GM11168 (cell line): ENCODE results near the gene SRGAP3.

Source experiments
- in situ Hi-C: fragments of 300-500 bp; cut with MboI; formaldehyde crosslinking; loops from one replicate; pipeline ENCODE4 v1.12.0; 2022; ENCODE audit warnings: low sequenced_read_pairs; ENCODE audit not compliant: unreplicated experiment

The SRGAP3 gene

DNA sequence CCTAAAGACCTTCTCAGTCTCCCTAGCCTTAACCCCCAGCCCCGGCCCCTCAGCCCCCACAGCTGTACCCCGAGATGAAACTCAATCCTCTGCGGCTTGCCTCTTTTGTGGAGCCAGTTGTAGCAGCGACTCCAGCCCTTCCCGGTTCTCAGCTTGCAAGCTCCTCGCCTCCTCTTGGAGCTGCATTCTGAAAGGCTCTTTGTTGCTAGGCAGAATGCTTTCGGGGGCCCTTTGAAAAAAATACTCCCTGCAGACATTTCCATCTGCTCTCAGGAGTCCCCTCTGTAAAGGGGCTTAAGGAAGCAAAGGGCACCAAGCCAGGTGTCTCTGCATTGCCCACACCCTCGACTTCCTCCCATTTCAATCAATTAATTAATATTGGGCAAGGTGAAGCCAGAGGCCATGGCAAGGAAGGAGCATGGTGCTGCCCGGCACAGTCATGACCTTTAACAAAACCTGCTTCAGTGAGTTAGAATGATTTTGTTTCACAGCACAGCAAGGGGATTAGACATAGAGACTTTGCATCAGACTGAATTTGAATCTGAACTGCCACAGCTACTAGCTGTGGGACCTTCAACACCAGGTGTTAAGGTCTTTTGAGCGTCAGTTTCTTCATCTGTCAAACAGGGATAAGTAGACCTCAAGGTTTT, 65.5 kb downstream of the SRGAP3 start:
- in situ Hi-C loops = no loop called here

DNA sequence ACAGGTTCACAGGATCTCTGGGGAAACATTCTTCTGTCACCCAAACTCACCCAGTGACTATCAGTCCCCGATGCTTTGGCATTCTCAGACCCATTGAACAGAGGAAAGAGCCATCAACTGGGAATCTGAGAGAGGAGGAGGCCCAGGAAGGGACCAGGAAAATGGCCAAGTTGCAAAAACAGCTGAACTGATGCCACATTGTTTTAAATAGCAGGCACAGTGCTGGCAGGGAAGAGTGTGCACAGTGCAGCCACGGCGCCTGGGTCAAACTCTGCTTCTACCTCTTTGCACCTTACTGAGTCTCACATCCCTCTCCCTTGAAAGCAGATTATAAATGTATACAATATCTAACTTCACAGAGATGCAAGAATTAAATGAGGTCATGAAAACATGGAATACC, 66.4 kb downstream of the SRGAP3 start:
- in situ Hi-C loops = no loop called here

DNA sequence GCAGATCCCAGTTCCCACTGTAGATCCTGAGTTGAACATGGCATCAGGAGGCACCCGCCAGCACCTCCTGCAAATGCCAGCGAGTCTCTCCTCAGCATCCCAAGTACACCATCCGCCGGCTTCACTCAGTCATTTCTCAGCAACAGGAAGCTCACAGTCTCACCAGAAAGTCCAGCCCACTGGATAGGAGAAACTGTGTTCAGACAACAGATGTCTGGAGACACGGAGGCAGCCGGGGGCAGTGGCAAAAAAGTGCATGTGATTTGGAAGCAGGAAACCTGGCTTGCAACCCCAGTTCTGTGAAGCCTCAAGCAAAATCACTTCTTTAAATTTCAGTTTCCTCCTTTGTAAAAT, 68.7 kb downstream of the SRGAP3 start:
- in situ Hi-C loops = no loop called here

DNA sequence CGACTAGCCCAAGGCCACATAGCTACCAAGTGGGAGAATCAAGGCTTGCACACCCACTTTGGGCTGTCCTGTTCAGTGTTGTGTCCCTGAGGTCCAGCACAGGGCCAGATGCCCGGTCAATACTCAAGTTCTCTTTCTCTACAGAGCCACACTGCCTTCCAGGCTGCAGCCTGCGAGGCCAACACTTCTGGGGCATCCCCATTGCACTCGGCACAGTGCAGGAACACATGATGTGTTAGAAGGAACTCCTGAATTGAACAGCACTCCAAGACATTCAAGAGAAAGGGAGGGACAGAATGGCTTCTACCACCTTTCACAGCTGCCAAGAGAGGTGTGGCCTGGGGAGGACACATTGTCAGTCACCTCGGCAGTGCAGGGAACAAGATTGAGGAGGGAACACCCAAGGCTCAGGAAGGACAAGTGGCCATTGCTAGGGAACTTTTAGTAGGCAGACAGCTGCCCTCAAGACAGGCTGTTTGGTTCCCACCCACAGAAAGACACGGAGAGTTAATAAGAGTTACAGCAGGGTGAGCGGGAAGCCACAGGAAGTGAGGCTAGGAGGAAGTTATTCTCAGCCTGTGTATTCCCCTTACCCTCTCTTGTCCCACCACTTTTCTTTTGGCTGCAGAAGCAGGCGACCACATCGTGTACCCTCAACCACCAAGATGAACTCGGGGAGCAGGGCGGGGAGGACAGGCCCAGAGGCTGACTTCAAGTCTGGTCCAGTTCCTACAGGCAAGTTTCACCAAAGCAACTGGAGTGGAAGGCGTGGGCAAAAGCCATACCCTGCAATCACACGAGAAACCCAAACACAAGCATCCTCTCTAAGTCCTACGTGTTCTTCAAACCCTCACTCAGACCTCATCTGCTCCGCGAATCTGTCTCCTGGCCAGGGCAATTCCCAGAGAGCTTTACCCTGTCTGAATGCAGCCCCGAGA, 69.4 kb downstream of the SRGAP3 start:
- in situ Hi-C loops = no loop called here

DNA sequence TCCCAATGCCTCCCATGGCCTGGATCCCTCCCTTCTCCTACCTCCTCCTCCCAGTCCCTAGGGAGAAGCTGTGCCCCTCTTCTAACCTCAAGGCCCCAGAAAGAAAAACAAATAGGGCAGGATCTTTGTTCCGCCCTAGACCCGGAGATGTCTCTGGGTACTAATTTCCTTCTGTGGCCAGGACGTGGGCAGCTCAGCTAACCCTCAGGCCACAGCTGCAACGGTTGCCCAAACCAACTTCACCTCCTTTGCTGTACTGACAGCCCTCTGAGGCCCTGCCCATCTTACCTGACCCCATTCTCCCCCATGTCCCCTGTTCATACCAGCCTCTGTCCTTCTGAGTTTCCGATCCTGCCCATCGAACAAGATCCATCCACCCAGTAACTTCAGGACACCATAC, 70.7 kb downstream of the SRGAP3 start:
- in situ Hi-C loops = no loop called here

DNA sequence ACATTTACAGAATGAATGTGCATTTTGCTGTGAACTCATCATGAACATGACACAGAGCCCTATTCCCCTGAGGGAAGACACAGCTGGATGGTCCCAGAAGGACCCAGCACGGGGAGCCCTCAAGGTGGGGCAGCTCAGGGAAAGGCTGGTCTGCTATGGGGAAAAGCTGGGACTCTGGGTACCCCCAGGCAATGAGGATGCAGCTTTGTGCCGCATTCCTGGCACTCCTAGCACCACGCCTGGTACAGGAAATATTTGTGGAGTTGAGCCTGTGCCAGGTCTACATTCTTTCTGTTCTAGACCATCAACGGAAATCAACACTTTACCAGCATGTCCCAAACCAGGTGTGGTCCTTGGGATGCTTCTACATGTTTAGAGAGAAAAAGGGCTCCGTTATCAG, 74.0 kb downstream of the SRGAP3 start:
- in situ Hi-C loops = no loop called here

DNA sequence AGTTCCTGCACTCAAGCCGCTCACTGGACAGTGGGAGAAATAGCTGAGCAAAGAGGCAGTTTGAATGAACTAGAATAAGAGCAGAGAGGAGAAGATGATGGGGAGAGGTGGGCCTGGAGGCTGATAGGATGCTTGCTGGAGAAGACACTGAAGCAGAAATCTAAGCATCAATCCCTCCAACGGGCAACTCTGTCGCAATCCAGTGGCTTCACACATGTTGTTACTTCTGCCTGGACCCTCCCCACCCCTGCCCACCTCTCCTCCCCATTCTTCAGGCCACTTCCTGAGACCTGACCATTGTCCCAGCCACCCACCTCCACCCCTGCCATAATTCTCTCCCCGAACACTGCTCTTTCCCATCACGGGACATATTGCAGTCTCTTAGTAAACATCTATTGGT, 76.0 kb downstream of the SRGAP3 start:
- in situ Hi-C loops = no loop called here

DNA sequence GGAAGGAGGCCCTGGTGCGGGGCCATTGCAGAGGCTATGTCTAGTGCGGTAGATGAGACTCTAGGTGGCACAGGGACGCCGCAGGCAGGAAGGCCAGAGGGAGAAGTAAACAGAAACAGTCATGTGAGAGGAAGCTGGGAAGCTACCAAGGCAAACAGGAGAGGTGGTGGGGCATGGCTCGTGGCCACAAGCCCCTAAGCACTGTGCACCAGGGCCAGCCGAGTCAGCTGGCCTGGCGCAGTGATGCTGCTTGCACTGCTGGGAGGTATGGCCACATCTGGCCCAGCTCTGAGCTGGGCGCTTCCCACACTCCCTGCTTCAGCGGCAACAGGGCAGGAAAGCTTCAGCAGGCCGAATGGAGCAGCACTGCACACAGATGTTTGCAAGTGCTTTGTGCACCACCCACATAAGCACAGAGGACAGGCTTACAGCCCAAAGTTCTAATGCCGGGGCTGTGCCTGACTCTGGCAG, 76.6 kb downstream of the SRGAP3 start:
- in situ Hi-C loops = no loop called here

DNA sequence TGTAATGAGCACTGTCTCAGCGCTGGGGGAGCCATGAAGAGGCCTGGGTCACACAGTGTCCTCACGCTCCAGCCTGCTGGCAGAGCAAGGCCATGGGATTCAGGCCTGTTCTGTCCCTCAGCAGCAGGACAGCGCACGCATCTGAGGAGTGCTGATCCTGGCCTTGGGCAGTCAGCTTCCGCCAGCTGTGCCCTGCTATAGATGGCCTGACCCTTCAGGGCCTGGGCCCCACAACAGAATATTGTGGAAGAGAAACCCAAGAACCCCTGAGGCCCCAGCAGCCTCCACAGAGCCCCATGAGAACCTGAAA, 78.6 kb downstream of the SRGAP3 start:
- in situ Hi-C loops = no loop called here

DNA sequence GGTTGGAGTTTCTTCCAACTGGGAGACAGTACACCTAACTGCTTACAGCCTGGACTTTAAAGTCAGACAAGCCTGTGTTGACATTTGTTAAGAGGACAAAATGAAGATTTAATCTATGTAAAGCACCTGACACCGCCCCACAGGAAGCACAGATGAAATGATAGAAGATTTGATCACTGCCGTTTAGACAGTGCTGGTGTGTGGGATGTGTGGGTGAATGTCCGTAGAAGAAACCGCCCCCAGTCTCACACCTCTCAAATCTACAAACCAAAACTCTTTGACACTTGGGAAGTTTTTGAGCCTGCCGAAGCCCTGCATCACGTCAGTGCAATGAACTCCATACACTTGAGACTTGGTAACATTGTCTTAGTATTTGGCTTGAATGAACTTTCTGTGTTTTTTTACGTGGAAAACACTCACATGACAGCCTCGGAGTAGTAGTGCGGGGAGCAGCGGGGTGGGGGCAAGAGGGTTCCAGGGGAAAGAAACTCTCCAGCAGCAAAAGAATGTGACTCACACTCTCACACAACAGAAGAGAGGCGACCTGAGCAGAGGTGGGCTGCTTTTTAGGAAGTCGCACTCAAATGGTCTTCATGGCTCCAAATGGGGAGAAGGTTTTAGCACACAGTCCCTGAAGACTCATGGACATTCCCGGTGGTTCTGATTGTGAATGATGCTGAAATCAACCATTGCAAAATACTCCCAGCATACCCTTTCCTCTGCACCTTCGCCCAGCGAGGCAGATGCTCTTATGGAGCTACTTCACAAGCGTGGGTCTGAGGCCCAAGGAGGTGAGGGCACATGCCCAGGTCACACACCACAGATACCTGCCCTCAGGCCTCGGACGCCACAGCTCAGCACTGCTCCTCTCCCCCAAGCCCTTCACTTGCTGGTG, 79.2 kb downstream of the SRGAP3 start:
- in situ Hi-C loops = no loop called here

DNA sequence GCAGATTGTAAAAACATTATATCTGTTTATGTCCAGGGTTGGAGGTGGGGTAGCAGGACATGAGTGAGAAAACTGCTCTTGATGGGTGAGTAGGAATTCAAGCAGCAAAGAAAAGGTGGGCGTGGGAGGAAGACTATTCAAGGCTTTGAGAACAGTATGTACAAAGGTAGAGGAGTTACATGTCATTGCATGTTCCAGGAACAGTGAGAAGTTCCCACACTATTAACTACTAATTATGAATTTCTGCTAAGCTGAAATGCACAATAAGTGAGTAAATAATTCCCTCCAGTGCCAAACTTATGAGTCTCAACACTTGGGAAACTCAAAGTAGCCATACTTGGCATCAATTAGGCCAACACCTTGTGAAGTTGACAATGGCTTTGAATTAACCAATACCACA, 80.1 kb downstream of the SRGAP3 start:
- in situ Hi-C loops = no loop called here

DNA sequence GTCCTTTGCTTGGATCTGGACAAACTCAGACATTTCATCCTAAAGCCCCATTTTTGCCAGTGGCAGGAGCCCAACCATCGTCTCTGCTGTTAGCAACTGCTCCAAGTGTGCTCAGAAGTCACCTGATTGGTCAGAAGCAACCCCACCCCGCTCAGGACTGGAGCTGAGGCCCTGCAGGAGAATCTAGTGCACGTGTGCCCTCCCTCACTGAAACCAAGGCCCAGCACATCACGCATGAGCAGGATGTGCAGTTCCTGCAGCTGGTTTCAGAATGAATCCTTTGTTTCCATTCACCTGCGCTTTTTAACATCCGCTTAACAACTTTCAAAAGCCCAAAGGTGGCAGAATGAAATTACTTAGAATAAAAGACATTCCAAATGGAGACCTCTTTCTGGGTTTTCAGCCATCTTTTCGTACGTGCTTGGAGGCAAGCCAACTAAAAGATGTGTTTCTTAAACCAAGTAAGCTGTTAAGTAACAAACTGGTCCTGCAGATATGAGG, 81.2 kb downstream of the SRGAP3 start:
- in situ Hi-C loops = no loop called here

DNA sequence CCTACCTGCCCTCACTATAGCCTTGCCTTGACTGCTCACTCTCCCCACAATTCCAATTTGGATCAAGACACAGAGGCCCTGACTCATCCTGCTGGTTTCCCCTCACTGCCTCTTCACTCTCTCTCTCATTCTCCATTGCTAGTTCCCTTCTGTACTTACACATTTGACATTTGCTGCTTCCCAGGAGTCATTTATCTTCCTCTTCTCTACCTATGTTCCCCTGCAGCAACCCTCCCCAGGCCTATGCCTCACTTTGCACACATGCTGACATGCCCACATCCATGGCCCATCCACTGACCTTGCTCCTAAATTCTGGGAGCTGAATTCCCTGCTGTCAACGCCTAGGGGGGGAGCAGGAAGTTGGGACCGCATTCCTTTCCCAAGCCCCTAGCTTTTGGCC, 82.2 kb downstream of the SRGAP3 start:
- in situ Hi-C loops = no loop called here

DNA sequence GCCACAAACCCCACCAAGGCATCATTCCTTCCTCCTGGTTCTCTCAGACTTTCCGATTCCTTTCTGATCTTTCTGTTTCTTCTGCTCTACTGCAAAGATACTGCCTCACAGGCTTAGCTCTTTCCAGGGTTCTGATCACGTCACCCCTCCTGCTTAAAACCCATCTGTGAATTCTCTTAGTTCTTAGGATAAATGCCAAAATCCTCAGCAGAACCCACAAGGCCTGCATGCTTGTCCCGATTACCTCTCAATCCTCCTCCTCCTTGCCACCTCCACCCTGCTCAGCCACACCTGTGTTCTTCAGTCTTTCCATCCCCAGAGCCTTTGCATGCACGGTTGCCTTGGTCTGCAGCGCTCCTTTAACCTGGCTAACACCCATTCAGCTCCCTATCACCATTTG, 84.0 kb downstream of the SRGAP3 start:
- in situ Hi-C loops = no loop called here

DNA sequence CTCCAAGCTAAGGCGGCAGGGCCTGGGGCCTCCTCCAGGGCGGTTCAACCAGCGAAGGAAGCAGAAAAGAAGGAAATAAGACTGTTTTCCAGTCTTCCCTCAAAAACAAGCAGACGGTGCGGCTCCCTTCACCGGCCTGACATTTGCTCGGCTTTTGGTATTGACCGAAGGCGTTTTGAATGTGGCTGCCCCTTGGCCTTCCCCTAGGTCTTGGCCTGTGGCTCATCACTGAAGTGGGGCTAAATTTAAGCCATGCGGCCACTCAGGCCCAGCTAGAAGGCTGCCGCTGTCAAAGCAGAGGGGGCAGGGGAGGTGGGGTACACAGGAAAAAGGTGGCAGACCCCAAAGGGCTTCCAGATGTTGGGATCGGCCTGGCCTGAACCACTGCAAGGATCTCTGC, 86.2 kb downstream of the SRGAP3 start:
- in situ Hi-C loops = no loop called here

DNA sequence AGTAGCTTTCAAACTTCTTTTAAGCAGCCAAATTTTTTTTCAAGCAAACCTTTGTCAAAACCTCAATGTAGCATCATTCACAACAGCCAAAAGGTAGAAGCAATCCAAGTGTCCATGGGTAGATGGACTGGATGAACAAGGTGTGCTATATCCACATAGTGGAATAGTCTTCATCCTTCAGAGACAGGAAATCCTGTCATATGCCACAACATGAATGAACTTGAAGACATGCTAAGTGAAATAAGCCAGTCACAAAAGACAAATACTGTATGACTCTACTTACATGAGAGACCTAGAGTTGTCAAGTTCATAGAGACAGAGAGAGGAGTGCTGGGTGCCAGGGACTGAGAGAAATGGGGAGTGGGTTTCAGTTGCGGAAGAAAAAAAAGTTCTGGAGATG, 87.6 kb downstream of the SRGAP3 start:
- in situ Hi-C loops = no loop called here

DNA sequence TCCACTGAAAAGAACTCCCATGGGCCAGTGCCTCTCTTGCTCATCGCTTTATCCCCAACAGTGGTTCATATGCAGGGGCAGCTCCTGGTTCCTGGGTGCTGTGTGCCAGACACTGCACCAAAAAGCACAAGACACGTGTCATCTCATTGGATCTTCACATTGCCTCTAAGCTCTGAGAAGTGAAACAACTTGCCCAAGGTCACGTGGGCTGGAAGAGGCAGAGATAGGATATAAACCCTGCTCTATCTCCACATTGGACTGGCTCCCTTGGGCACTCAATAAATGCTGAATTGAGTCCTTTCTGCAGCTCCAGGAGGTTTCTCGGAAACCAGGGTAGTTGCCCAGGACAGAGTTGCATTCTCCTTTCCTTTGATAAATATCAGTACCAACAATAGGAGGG, 88.1 kb downstream of the SRGAP3 start:
- in situ Hi-C loops = no loop called here

DNA sequence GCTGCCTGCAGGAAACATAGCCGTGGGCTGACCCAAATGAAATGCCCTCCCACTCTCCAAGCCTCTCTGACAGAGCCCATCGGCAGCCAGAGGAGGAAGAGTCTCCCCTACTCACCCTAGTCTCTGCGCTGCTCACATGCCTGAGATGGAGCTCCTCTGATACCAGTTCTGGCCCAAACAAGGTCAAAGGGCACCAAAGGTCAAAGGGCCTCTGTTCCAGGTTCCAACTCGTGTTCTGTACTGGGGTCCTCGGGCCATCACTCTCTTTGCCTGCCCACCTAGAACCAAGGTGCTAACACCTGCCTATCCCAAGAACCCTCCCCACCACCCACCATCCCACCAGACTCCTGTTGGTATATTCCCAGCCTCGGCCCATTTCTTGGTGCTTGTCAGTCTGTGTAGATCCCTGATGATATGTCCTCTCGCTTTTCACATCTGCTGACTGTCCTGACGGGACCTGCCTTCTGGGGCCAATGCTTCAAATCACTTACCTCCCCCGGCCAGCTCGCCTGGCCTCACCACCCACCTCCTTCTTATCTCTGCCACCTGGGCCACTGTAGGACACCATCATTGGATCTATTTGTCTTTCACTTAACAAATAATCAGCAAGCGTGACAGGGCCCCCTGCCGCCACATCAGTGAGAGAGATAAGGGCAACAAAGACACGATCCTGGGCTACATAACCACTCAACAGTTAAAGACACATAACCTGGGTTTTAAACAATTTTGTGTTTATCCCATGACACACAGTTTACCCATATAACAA, 90.4 kb downstream of the SRGAP3 start:
- in situ Hi-C loops = no loop called here

DNA sequence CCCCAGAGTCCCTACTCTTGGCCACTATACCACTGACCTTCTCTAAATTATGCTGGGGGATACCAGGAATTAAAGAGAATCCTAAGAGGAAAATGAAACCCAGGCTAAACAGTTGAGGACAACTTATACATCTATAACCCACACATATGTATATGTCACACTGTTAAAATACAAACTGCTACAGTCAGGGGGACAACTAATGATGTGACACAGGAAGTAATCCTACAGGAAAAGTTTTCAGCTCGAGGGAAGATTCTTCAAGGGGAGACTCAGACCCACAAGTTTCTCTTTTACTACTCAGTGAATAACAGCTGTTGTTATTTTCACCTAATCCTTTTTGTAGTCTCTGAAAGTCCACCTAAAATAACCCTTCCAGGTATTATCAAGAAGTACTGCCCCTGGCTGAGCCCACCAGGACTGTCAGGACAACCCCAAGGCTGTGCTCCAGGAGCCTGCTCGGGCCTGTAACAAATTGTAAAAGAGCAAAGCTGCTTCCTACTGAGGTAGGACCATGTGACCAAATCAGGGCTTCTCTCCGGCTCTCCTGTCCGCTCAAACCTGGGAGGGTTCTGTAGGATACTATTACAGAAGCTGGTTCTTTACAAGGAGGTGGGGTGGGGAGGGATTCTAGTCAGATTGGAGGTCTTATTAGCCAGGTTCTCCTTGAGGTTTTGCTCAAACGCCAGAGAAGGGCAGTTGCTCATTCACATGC, 91.6 kb downstream of the SRGAP3 start:
- in situ Hi-C loops = no loop called here
